K562 (cell line): ENCODE data around the gene LRRC37A3. TPM values are rescaled to one million over a fixed set of nuclear protein-coding genes. Genes with fewer than 3 reads are reported as not detected.

Source experiments
- BDP1 ChIP-seq: IDR thresholded peaks from 3 replicates; pipeline ENCODE4 v1.6.1; 2011; ENCODE audit not compliant: insufficient read length, insufficient read depth
- CREM ChIP-seq: IDR thresholded peaks from 2 replicates; pipeline ENCODE4 v1.6.1; 2014; ENCODE audit warnings: antibody characterized with exemption, low read depth
- CUX1 ChIP-seq: fragments of 200-800 bp; sonication (Bioruptor generic); IDR thresholded peaks from 2 replicates; pipeline ENCODE4 v1.6.1; 2016; ENCODE audit warnings: missing genetic modification characterization, missing compliant biosample characterization
- RAD51 ChIP-seq: fragments of 450-650 bp; IDR thresholded peaks from 2 replicates; pipeline ENCODE4 v1.7.1; 2016; ENCODE audit warnings: low read depth, mild to moderate bottlenecking, borderline replicate concordance
- SMARCA5 ChIP-seq: fragments of 450-650 bp; IDR thresholded peaks from 2 replicates; pipeline ENCODE4 v1.6.1; 2016
- TAF9B ChIP-seq: fragments of 450-650 bp; IDR thresholded peaks from 2 replicates; pipeline ENCODE4 v1.6.1; 2018; ENCODE audit warnings: mild to moderate bottlenecking; ENCODE audit not compliant: partially characterized antibody
- ZBTB40 ChIP-seq, 2 experiments: fragments of 450-650 bp in 1 of 2; sonication (generic) in 1 of 2; formaldehyde crosslinking in 1 of 2; IDR thresholded peaks; 2 replicates each; pipeline versions ENCODE4 v1.7.1 to v1.9.0; 2016 to 2022; ENCODE audit warnings: inconsistent platforms in 1 of 2, mild to moderate bottlenecking in 1 of 2, missing genetic modification reagents in 1 of 2
- ZC3H11A ChIP-seq: IDR thresholded peaks from 2 replicates; pipeline ENCODE4 v1.6.1; 2012; ENCODE audit warnings: low read depth, low read length, improper control_type of control experiment
- ZKSCAN3 ChIP-seq: fragments of 250-450 bp; sonication (Bioruptor Pico); IDR thresholded peaks from 2 replicates; pipeline ENCODE4 v1.4.0; 2020
- ZNF512 ChIP-seq: IDR thresholded peaks from 2 replicates; pipeline ENCODE4 v1.6.1; 2016; ENCODE audit warnings: missing genetic modification characterization, missing compliant biosample characterization
- ZNF764 ChIP-seq: fragments of 250-450 bp; sonication (Bioruptor Pico); IDR thresholded peaks from 2 replicates; pipeline ENCODE4 v1.4.0; 2020; ENCODE audit warnings: low read depth, mild to moderate bottlenecking, moderate library complexity
- polyA plus RNA-seq, 8 experiments: library from polyadenylated mRNA; depleted of rRNA in 4 of 8; stranded (reverse) in 5 of 8; unstranded in 3 of 8; fragments of >200 nt; fragmentation: Nextera tagmentation in 2 of 8; fragmentation: Illumina TruSeq in 1 of 8; extraction: Ambion mirVana in 2 of 8; extraction: Trizol in 1 of 8; gene quantifications; 2 replicates each; pipeline versions ENCODE4 v1.2.1 to v1.2.3, GENCODE V29; 2011 to 2014; ENCODE audit warnings: inconsistent platforms in 1 of 8, missing spikeins in 1 of 8
- total RNA-seq, 7 experiments: library from RNA; depleted of rRNA in 6 of 7; stranded (reverse); fragments of >200 nt in 6 of 7; fragmentation: Illumina TruSeq in 2 of 7; extraction: Trizol in 2 of 7; gene quantifications; 2 replicates each; pipeline versions ENCODE4 v1.2.1 to v1.2.3, GENCODE V29; 2011 to 2021; ENCODE audit warnings: low replicate concordance in 1 of 7

The LRRC37A3 gene
- total and polyA plus RNA-seq, 9 of the 15 experiments (the other 6 are each of a cell fraction or from before 2014, with no cell fraction given), result 0.14 to 5.9 (median 2.2) TPM

- TF ChIP-seq CUX1 (CRISPR knock-in tag) (no peak), ZBTB40 (IDR thresholded peaks at IDR 0.05) (peak; percentile 57; the same call in 1 of the 2 replicates), ZBTB40 (CRISPR knock-in tag; IDR thresholded peaks at IDR 0.05) (no peak), CREM (no peak), ZNF764 (CRISPR knock-in tag) (no peak), TAF9B (no peak), SMARCA5 (peak; percentile 68), BDP1 (no peak), RAD51 (no peak), ZNF512 (tag) (peak; percentile 54; the same call in 1 of the 2 replicates), ZKSCAN3 (no peak), ZC3H11A (no peak)
Measured at GRCh38 chr17:64920026-64920418, 744 bp upstream of the LRRC37A3 start (continued).
